ENCODE data around the gene GPX3.
A peak's percentile ranks its signal among the peaks of the same experiment; 100 is the strongest.

The GPX3 gene

DNA sequence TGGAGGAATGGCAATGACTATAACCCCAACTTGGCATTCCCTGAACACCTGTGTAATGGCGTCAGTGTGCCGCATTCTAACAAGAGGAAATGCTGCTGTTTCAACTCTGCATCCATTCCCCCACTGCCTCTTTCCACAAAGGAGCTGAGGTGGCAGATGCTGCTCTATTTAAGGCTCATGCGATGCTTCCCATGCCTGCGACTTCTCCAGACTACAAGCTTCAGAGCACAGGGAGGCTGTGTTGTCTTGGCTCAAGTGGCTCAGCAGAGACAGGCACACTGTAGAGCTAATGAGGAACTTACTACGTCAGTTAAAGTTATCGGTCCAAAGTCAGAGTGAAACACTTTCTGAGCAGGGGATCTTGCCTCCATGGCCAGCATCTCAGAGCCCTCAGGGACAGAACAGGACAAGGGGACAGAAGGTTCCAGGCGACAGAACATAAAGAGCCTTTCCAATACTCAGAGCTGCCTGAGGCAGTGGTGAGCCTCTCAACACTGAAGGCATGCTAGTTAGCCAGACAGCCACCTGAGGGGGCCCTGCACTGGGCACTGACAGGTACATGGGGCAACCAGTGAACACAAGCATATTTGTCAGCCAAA, 38.6 kb downstream of the GPX3 start:
- no peak for DNase-seq

DNA sequence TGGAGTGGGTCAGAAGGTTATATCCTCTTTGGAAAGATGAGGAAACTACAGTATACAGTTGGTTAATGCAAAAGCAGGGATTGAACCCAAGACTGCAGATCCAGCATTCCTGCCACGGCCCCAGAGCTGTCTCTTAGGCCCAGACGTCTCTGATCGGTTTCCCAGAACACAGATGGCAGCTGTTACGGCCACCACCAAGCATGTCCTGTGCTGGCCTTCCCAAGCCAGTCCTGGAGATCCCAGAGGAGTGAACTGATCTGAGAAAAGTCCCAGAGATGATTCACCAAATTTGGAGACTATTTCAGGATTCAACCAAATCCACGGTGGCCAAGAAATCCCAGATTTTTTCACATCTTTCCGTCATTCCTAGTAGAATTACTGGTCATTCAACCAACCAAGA, 40.4 kb downstream of the GPX3 start:
- DNase-seq: no peak

DNA sequence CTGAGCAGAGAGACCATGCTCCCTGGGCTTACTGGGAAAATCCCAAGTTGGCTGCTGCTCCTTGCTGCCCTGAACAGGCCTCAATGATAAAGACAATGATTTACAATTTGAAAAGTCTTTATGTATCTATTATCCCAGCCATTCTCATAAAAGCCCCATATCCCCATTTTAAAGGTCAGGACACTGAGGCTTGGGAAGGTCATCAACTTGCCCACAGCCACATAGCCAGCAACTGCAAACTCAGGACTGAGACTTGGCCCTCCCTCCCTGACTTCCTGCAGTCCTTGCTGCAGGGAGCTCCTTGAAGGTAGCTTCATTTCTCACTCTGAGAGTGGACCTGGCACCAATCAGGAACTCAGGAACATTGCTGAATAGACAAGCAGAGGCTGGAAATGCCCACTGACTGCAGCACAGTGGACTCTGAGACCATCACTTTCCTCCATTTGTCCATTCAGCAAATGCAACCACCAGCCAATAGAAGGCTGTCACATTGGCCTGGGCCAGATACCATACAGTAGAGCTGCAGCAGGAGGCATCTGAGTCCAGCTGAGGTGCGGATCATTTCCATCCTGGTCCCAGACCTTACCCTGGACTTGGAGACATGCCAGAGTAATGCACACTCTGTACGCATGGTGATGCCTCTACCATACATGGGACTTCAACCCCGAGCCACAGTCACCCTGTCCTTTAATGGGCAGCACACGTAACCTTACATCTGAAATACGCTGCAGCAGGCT, 42.2 kb downstream of the GPX3 start:
- DNase-seq: no peak

DNA sequence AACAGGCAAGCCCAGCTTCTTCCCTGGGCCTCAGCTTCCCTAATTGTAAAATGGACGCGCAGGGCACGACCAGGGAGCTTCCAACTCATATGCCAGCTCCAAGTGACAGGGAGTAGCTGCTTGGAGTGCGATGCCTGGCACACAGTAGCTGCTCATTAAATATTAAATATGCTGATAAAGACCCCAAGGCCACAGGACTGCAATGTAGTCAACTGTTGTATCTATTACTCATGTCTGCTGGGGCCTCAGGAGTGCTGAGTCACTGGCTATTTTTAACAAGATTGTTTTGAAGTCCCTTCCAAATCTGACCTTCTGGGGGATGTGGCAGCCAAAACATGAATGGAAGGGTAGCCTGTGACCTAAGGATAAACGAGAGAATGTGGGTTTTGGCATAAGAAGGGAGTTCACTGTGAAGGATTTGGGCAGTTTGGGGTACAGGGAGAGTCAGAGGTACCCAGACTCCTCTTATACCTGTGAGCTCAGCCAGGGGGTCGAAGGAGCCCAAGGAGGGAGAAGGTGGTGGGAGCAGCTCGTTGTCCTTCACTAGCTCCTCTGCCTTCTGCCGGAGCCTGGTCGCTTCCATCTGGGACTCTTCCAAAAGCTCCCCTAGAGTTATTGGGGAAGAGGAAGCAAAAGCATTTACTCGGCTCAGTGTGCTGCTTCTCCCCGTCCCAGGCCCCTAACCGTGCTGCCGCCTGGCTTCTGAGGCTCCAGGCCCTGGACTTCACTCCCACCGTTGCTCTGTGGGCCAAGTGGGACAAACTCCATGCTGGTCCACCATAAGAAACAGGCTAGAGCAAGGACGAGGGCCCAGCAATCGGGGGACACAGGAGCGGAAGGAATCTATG, 43.0 kb downstream of the GPX3 start:
- no peak for DNase-seq

DNA sequence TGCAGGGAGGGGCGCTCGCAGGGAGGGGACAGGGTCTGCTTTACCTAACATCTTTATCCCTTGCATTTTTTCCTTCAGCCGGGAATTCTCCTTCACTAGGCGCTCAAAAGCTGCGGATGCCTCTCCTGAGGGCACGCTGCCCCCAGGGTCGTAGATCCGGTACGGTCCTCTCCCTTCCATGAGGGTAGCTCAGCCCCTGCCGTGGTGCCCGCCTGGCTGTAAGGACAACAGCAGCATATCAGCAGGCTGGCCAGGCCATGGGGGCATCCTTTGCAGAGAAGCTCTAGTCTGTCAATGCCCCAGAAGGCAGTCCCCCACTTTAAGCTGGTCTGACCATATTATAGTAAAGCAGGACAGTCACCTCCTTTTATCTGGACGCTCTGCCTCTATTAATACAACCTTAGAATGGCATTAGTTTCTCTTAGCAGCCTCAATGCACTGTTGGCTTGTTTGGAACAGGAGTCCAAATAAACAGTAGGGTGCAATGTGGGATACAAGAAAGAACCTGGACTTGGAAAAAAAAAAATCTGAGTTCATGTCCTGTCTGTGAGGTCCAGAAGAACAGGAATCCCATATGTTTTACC, 44.6 kb downstream of the GPX3 start:
- DNase-seq: no peak

DNA sequence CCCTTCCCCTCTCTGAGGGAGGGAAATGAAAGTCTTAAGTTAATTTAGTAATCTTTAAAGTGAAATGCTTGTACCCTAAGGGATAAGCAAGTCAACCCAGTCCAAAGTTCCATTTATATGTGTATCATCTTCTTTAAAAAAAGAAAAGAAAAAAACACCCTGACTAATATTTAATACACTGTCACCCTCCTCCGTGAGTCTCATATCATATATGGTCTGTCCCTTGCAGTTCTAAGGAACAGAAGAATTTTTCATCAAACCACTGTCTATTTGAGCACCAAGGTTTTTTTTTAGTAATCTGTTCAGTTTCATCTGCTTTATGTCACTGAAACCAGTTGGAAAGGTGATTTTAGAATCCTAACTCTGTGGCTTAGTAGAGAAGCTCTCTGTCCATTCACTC, 45.2 kb downstream of the GPX3 start:
- DNase-seq: no peak

DNA sequence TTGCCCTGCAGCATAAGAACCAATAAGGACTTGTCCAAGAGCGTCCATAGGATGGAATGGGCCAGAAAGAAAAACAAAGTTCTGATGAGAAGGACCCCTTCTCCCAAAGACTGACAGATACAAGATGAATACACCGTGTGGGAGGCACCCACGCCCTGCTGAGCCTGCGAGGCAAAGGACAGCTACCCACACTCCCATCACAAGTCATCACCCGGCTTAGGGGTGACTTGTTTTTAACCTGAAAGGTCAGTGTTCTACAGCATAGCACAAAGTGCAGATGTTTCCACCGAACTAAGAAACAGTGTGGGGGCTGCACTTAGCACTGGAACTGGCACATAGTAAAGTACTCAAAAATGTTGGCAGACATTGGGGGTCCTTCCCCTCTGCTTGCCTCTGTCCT, 46.5 kb downstream of the GPX3 start:
- no peak for DNase-seq

DNA sequence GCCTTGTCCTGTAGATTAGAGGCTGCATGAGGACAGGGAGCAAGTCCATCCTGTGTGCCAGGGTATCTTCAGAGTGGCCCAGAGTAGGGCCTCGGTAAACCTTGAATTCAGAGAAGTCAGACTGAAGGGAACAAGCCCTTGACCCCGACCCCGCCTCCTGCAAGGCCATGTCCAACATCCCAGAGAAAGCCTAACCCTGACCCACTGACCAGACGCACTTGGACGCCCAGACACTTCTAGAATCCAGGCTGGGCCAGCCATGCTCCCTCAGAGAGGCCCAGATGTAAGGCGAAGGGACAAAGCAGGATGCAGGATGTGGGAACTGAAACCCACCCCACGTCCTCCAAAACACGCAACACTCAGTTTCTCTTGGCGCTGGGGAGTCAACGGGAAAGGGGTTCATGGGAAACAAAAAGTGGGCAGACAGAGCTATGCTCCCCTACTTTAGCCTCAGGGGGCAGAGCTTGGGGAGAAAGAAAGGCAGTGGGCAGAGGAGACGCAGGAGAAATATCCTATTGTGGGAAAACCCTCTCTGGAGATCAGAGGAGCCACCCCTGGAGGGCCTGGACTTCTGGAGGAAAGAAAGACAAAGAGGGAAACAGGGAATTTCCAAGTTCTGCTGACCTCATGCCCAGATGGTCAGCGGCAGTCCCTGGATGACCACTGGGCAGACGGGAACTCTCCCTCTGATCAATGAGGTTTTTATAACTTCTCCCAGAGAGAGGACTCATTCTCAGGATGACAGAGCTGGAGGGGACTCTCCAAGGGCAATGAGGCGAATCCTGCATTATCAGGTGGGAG, 47.4 kb downstream of the GPX3 start:
- DNase-seq: no peak

DNA sequence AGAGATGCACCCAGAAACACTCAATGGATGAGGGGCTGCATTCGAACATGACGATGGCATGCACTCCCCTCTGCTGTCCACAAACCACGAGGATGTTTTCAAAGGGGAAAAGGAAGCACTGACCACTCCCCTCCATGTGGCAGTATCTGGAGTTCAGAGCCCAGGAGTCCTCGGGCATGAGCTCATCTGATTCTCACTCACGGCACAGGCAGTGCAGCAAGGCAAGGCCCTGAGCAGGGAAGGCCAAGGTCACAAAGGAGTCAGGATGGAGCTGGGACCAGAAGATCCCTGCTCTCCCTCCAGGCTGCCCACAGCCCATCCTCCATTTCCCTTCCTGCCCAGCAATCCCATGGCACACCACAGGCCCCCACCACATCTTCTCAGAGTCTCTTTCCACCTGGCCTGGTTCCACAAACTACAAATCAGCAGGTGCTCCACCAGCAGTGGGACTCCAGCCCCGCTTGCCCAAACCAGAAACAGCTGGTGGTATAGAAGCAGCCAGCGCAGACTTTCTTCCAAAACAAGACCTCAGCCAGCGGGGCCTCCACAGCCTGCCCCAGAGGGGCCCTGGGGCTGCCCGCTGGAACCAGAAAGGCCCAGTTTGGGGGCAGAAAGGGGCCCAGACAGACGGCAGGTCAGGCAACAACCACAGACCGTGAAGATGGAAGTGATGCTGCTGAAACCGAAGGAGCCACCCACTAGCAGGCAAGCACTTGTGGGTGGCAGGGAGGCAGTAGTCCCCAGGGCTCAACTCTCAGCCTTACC, 48.2 kb downstream of the GPX3 start:
- DNase-seq: peak in 1 of 3 experiments; percentile 10

DNA sequence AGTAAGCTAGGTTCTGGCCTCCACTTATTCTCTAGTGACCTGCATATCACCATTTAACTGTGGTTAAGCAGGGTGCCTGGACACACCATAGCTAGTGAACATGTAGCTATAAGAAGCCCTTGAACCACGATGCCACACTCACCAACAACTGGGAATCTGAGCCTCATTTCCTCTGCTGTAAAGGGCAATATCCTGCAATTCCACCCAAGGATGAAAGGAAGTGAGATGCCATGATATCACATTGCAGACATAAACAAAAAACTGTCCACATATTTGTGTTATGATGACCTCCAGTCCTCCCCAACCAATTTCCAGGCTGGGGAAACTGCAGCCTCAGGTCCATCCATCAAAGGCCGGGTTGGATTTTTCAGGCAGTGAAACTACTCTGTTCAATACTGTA, 50.1 kb downstream of the GPX3 start:
- DNase-seq: no peak

DNA sequence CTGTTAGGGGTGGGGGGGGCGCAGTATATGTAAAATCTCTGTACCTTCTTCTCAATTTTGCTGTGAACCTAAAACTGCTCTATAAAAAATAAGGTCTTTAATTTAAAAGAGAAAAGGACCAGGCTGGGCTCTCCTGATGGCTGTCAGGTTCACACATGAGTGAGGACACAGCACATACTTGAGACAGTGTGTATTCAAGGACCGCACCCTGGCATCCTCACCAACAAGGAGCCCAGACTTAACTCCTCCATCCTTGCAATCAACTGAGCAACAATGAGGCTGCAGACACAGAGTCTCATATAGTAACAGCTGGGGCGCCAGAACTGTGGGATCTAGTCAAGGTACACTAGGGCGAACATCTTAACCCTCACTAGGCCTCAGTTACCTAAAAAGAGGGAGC, 50.6 kb downstream of the GPX3 start:
- no peak for DNase-seq

DNA sequence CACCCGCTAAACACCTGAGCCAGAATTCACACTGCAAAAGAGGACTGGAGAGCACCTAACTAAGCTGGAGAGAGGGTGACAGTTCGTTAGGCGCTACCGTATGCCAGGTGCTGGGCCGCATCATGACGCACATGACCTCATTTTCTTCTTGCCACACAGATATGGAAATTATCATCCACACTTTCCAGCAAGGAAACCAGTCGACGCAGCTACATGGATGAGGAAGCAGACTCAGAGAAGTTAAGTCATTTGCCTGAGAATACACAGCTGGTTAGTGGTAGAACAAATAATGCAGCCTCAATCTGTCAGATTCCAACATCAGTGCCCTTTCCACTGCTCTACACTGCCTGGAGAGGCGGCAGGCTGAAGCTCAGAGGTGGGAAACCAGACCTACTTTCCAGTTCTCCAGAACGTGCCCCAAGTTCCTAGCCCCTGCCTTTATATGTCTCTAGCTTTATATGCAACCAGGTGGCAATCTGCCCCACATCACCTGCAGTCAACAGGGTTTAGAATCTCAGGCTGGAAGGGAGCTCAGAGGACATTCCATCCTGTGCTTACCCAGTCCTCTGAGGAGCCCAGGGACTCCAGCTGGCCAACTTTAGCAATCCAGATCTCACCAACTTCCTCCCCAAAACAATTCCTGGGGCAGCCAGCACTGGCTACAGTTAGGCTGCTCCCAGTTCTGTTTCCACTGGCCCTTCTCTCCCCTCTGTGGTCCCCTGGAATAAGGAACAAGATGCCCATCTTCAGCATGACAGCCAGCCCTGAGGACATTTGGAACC, 51.6 kb downstream of the GPX3 start:
- DNase-seq: no peak

DNA sequence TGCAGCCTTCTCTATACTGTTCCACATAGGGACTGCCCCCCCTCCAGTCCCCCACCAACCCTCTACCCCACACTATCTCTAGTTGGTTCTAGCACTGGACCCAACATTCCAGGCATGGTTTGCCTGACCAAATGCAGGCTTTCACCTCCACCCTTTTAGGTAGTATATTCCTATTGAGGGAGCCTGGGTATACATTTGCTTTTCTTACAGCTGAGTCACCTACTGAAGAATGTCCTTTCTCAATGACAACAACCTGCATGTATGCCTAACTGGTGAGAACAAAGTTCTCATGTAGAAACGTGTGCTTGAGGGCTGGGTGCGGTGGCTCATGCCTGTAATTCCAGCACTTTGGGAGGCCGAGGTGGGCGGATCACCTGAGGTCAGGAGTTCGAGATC, 52.2 kb downstream of the GPX3 start:
- no peak for DNase-seq

DNA sequence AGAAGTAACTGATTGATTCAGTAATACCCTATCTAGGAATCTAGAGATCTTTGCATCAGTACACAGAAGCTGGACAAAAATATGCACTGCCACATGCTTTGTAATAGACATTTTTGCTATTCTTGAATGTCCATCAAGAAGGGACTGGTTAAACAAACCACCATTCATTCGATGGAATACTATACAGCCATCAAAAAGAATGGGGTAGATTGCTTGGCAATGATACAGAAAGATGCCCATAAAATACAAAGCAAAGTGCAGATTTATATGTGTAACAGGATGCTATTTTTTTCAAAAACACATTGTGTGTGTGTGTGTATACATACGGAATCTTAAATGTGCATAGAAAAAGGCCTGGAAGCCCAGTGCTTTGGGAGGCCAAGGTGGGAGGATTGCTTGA, 52.9 kb downstream of the GPX3 start:
- DNase-seq: no peak

DNA sequence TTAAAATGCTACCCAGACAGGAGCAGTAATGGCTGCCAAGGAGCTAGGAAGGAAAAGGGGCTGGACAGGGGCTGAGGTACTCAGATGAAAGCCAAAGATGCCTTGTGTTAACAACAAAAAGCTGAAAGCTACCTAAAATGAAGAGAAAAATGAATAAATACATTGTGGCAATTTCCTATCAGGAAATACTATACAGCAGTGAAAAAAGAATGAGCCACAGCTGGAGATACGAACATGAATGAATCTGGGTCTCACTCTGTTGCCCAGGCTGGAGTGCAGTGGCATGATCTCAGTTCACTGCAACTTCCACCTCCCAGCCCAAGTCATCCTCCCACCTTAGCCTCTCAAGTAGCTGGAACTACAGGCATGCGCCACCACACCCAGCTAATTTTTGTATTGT, 54.2 kb downstream of the GPX3 start:
- no peak for DNase-seq

DNA sequence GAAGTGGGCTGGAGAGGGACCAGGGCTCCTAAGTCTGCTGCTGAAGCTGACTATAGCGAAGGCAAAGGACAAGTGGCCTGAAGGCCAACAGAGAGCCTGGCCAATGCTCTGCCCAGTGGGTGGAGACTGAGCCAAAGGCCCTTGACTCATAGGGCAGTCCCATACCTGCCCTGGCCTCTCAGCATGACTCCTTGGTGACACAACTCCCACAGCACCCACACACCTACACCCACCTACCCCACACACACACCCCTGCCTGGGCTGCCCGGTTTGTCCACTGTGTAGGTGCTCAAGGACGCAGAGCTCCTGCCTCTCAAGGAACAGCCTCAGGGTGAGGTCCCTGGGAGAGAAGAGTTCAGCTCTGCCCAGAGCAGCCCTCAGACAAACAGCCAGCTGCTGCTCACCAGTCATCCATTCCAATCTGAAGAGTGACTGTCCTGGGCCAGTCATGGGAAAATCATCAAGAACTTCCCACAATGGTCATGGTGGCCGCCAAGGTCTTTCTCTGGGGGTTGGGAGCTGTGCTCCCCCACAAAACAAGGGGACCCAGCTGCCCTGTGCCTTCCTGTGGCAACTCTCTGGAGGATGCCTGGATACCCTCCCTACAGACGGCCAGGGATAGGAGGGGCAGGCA, 55.4 kb downstream of the GPX3 start:
- DNase-seq: no peak

DNA sequence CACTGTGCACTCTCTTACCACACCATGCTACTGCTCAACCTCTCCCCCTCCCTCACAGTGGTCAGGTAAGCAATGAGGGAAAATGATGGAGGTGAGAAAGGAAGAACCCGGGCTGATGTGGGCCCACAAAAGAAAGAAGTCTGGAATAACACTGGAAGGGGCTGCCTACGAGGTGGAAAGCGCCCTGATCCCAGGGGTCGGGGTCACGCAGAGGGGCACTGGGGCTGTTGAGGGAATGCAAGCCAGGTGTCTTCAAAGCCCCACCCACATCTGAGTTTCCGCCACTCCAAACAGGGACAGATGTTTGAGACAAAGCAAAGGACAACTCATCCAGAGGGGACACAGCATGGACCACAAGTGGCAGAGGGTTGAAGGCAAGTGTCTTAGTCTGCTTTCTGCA, 56.2 kb downstream of the GPX3 start:
- no peak for DNase-seq

DNA sequence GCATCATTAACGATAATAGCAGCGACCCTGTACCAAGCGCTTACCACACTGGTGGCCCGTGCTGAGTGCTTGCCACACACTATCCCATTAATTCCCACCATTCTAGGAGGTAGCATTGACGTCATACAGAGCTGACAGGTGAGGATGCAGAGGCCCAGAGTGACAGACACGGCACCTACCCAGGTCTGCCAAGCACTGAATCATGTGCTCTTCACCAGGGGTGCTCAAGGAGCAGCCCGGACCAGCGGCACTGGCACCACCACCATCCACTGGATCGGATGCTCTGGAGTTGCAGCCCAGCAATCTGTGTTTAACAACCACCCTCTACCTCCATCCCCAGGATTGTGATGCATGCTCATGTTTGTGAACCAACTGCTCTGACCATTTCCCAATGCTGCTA, 57.0 kb downstream of the GPX3 start:
- DNase-seq: no peak

DNA sequence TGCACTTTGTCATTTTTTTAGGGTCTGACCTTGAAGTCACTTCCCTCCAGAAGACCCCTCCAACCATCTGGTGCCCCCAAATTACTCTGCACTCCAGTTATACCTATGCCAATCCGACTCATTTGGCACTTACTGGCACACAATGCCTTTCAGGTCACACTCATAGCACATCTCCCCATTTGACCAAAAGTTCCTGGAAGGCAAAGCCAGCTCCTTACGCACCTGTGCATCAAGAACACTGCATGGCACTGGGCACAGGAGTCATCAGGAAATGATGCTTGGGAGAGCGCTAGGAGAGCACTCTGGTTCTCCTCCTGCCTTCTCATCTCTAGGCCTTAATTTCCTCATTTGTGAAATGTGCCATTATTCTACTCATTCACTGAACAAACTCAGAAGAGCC, 57.6 kb downstream of the GPX3 start:
- DNase-seq: no peak
